Hepatocyte (in vitro differentiated cells): ENCODE data around the gene TPM2. TPM values are rescaled to one million over a fixed set of nuclear protein-coding genes. Genes with fewer than 3 reads are reported as not detected.

Experiments
- DNase-seq: peaks from one replicate; pipeline ENCODE4 v3.0.0-alpha.2; 2016; ENCODE audit warnings: low spot score
- H2AFZ ChIP-seq: fragments of 200-600 bp; sonication (generic); 2 replicates; pipeline ENCODE4 v1.6.0; 2016; ENCODE audit warnings: antibody characterized with exemption, mild to moderate bottlenecking
- H3K27ac ChIP-seq: fragments of 200-600 bp; sonication (generic); 2 replicates; pipeline ENCODE4 v1.5.1; 2016; ENCODE audit warnings: mild to moderate bottlenecking
- H3K27me3 ChIP-seq: fragments of 200-600 bp; sonication (generic); 2 replicates; pipeline ENCODE4 v1.6.1; 2016
- H3K36me3 ChIP-seq: fragments of 200-600 bp; sonication (generic); replicated peaks from 2 replicates; pipeline ENCODE4 v1.5.1; 2016; ENCODE audit warnings: low read depth; ENCODE audit not compliant: insufficient read depth
- H3K4me1 ChIP-seq: fragments of 200-600 bp; sonication (generic); 2 replicates; pipeline ENCODE4 v1.5.1; 2016; ENCODE audit warnings: mild to moderate bottlenecking, moderate library complexity; ENCODE audit not compliant: insufficient read depth
- H3K4me2 ChIP-seq: fragments of 200-600 bp; sonication (generic); 2 replicates; pipeline ENCODE4 v1.6.0; 2016
- H3K4me3 ChIP-seq: fragments of 200-600 bp; sonication (generic); 2 replicates; pipeline ENCODE4 v1.5.1; 2016; ENCODE audit warnings: mild to moderate bottlenecking
- H3K79me2 ChIP-seq: fragments of 200-600 bp; sonication (generic); 2 replicates; pipeline ENCODE4 v1.6.0; 2017; ENCODE audit warnings: mild to moderate bottlenecking
- H3K9me2 ChIP-seq: fragments of 200-600 bp; sonication (generic); replicated peaks from 2 replicates; pipeline ENCODE4 v1.6.0; 2017; ENCODE audit warnings: mild to moderate bottlenecking; ENCODE audit not compliant: insufficient read depth
- H3K9me3 ChIP-seq: fragments of 200-600 bp; sonication (generic); 2 replicates; pipeline ENCODE4 v1.5.1; 2016; ENCODE audit warnings: low read depth, mild to moderate bottlenecking
- H4K20me1 ChIP-seq: fragments of 200-600 bp; sonication (generic); 2 replicates; pipeline ENCODE4 v1.6.0; 2016; ENCODE audit warnings: mild to moderate bottlenecking; ENCODE audit not compliant: insufficient read depth, poor library complexity, severe bottlenecking
- EZH2 ChIP-seq: fragments of 200-600 bp; sonication (generic); IDR thresholded peaks from 2 replicates; pipeline ENCODE4 v1.6.1; 2016; ENCODE audit warnings: antibody characterized with exemption, mild to moderate bottlenecking, borderline replicate concordance
- EZH2phosphoT487 ChIP-seq: fragments of 200-600 bp; sonication (generic); IDR thresholded peaks from one replicate; pipeline ENCODE4 v1.6.1; 2018; ENCODE audit warnings: antibody characterized with exemption, mild to moderate bottlenecking, low read depth, moderate library complexity; ENCODE audit not compliant: unreplicated experiment, severe bottlenecking
- WGBS: methylation state at CpG from one replicate; pipeline ENCODE4 v1.1.6; 2016; ENCODE audit warnings: low lambda C conversion rate; ENCODE audit errors: missing lambda C conversion rate; 5-methylcytosine and 5-hydroxymethylcytosine counted together
- polyA plus RNA-seq: library from polyadenylated mRNA; unstranded; fragments of >200 nt; fragmentation: Nextera tagmentation; extraction: Ambion mirVana; gene quantifications from 2 replicates; pipeline ENCODE4 v1.2.1, GENCODE V29; 2016
- total RNA-seq: library from RNA; depleted of rRNA; stranded (reverse); fragments of >200 nt; gene quantifications from 2 replicates; pipeline ENCODE4 v1.2.3, GENCODE V29; 2014
- TF ChIP-seq, protein P1 (sequence below): fragments of 200-600 bp; sonication (generic); IDR thresholded peaks from 2 replicates; pipeline ENCODE4 v1.5.1; 2016; ENCODE audit warnings: antibody characterized with exemption, mild to moderate bottlenecking; ENCODE audit not compliant: poor library complexity

Gene TPM2
- total and polyA plus RNA-seq, 2 experiments from 2014 or later = 98.7 to 166 TPM

GRCh38 chr9:35653611-35654010, 36.1 kb downstream of the TPM2 start:
- Histone ChIP-seq H3K9me2 (no peaks in the 10 kb centered on the region), H3K27ac (no peak overlapping the region), H3K36me3 (no peaks in the 10 kb centered on the region), H2AFZ (no peak overlapping the region), H3K4me2 (no peak overlapping the region), H3K79me2 (no peaks in the 10 kb centered on the region), H4K20me1 (no peaks in the 10 kb centered on the region), H3K4me3 (no peak overlapping the region), H3K4me1 (peaks cover 5% of the 10 kb centered on the region), H3K27me3 (no peaks in the 10 kb centered on the region), H3K9me3 (no peaks in the 10 kb centered on the region)
- WGBS = 95% methylated on average over 2 of the region's 2 CpGs
- no peak for DNase-seq
- TF ChIP-seq EZH2 = no peak
- TF ChIP-seq EZH2phosphoT487 = no peak
- TF ChIP-seq, protein P1, sequence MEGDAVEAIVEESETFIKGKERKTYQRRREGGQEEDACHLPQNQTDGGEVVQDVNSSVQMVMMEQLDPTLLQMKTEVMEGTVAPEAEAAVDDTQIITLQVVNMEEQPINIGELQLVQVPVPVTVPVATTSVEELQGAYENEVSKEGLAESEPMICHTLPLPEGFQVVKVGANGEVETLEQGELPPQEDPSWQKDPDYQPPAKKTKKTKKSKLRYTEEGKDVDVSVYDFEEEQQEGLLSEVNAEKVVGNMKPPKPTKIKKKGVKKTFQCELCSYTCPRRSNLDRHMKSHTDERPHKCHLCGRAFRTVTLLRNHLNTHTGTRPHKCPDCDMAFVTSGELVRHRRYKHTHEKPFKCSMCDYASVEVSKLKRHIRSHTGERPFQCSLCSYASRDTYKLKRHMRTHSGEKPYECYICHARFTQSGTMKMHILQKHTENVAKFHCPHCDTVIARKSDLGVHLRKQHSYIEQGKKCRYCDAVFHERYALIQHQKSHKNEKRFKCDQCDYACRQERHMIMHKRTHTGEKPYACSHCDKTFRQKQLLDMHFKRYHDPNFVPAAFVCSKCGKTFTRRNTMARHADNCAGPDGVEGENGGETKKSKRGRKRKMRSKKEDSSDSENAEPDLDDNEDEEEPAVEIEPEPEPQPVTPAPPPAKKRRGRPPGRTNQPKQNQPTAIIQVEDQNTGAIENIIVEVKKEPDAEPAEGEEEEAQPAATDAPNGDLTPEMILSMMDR = no peak

DNA sequence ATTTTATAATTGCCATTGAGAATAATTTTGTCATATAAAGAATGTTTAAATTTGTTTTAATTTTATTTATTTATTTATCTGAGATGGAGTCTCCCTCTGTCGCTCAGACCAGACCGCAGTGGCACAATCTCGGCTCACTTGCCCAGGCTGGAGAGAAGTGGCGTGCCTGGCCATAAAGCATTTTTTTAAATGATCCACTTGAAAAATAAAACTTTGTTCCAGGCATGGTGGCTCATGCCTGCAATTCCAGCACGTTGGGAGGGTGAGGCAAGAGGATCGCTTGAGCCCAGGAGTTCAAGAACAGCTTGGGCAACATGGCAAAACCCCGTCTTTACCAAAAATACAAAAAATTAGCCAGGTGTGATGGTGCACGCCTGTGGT, 36.9 kb downstream of the TPM2 start:
- H3K4me2 ChIP-seq = no peak overlapping the region
- no peaks in the 10 kb centered on the region for H3K9me2 ChIP-seq
- WGBS = 87% methylated on average over 8 of the region's 8 CpGs
- TF ChIP-seq EZH2phosphoT487 (no peak), EZH2 (no peak)
- TF ChIP-seq, protein P1 = no peak
- DNase-seq = no peak
- H3K4me3 ChIP-seq = no peak overlapping the region
- H3K4me1 ChIP-seq = peaks cover 5% of the 10 kb centered on the region
- peak overlapping the region; percentile 86 for H3K27ac ChIP-seq
- no peaks in the 10 kb centered on the region for H3K79me2 ChIP-seq
- no peak overlapping the region for H2AFZ ChIP-seq
- no peaks in the 10 kb centered on the region for H3K9me3 ChIP-seq
- H3K36me3 ChIP-seq = no peaks in the 10 kb centered on the region
- no peaks in the 10 kb centered on the region for H4K20me1 ChIP-seq
- H3K27me3 ChIP-seq = no peaks in the 10 kb centered on the region

GRCh38 chr9:35651956-35652828, 37.5 kb downstream of the TPM2 start:
- Histone ChIP-seq H3K36me3 (no peaks in the 10 kb centered on the region), H2AFZ (no peak overlapping the region), H3K27me3 (no peaks in the 10 kb centered on the region), H3K4me3 (no peak overlapping the region), H3K79me2 (no peaks in the 10 kb centered on the region), H3K9me2 (no peaks in the 10 kb centered on the region), H3K4me1 (peaks cover 8% of the 10 kb centered on the region), H3K9me3 (no peaks in the 10 kb centered on the region), H3K27ac (peak overlapping the region; percentile 91), H4K20me1 (no peaks in the 10 kb centered on the region), H3K4me2 (no peak overlapping the region)
- DNase-seq = peak; percentile 65
- TF ChIP-seq EZH2 (no peak), EZH2phosphoT487 (no peak)
- TF ChIP-seq, protein P1 = no peak
- 79% methylated on average over 7 of the region's 7 CpGs for WGBS
